Measurements from ENCODE around the gene CABLES2.

Gene CABLES2

GRCh38 chr20:62361799-62362589 is 45.1 kb downstream of the CABLES2 start:
- DNase-seq (ENCODE audit: low read depth in 1 of 2, low spot score in 1 of 2), result no peak

- no peak for DNase-seq (ENCODE audit: low read depth in 1 of 2, low spot score in 1 of 2)
These were observed 46.0 kb downstream of the CABLES2 start for GRCh38 chr20:62360854-62361798.

- no peak for DNase-seq (ENCODE audit: low read depth in 1 of 2, low spot score in 1 of 2)
These were observed 47.5 kb downstream of the CABLES2 start for GRCh38 chr20:62359491-62360121.

GRCh38 chr20:62359043-62359490 is 48.0 kb downstream of the CABLES2 start:
- DNase-seq (ENCODE audit: low read depth in 1 of 2, low spot score in 1 of 2), result no peak

GRCh38 chr20:62358171-62359042 is 48.7 kb downstream of the CABLES2 start:
- no peak for DNase-seq (ENCODE audit: low read depth in 1 of 2, low spot score in 1 of 2)

GRCh38 chr20:62357681-62358080 is 49.4 kb downstream of the CABLES2 start:
- no peak for DNase-seq (ENCODE audit: low read depth in 1 of 2, low spot score in 1 of 2)

- DNase-seq (ENCODE audit: low read depth in 1 of 2, low spot score in 1 of 2), result no peak
These were observed 49.9 kb downstream of the CABLES2 start for GRCh38 chr20:62357187-62357667.

GRCh38 chr20:62356589-62357186 is 50.4 kb downstream of the CABLES2 start:
- no peak for DNase-seq (ENCODE audit: low read depth in 1 of 2, low spot score in 1 of 2)

GRCh38 chr20:62355878-62356588 is 51.1 kb downstream of the CABLES2 start:
- DNase-seq (ENCODE audit: low read depth in 1 of 2, low spot score in 1 of 2), result no peak

GRCh38 chr20:62355516-62355877 is 51.6 kb downstream of the CABLES2 start:
- no peak for DNase-seq (ENCODE audit: low read depth in 1 of 2, low spot score in 1 of 2)

GRCh38 chr20:62354811-62355341 is 52.2 kb downstream of the CABLES2 start:
- DNase-seq (ENCODE audit: low read depth in 1 of 2, low spot score in 1 of 2), result no peak

- DNase-seq (ENCODE audit: low read depth in 1 of 2, low spot score in 1 of 2), result no peak
These were observed 52.9 kb downstream of the CABLES2 start for GRCh38 chr20:62354031-62354808.

- DNase-seq (ENCODE audit: low read depth in 1 of 2, low spot score in 1 of 2), result no peak
These were observed 53.6 kb downstream of the CABLES2 start for GRCh38 chr20:62353289-62354030.

- no peak for DNase-seq (ENCODE audit: low read depth in 1 of 2, low spot score in 1 of 2)
These were observed 54.4 kb downstream of the CABLES2 start for GRCh38 chr20:62352402-62353288.

GRCh38 chr20:62351469-62352401 is 55.4 kb downstream of the CABLES2 start:
- no peak for DNase-seq (ENCODE audit: low read depth in 1 of 2, low spot score in 1 of 2)
